Panc1 (cell line): ENCODE results near the gene SAMD9L. TPM values are rescaled to one million over a fixed set of nuclear protein-coding genes. Genes with fewer than 3 reads are reported as not detected.

Experiments used
- ATAC-seq: fragments of 200-7000 bp; cut with Tn5 transposase; 2 replicates; pipeline ENCODE4 v1.9.1; 2020; ENCODE audit warnings: mild to moderate bottlenecking, moderate library complexity
- BruUV-seq: library from RNA; stranded (reverse); fragments of 400-500 nt; replicated peaks from 2 replicates; lab custom pipeline; 2021; lab: Mats Ljungman, UMichigan
- CTCF ChIA-PET: fragments of 300-600 bp; sonication (Branson Sonifier 250); formaldehyde crosslinking; loops from one replicate; lab custom pipeline; 2022; ENCODE audit warnings: antibody characterized with exemption; lab: Charles Lee
- POLR2A ChIA-PET: fragments of 300-600 bp; sonication (Branson Sonifier 250); formaldehyde crosslinking; loops from one replicate; lab custom pipeline; 2022; ENCODE audit warnings: antibody characterized with exemption; lab: Charles Lee
- DNase-seq: peaks from one replicate; pipeline ENCODE4 v3.0.0-alpha.2; 2010; ENCODE audit warnings: low read depth, low spot score
- H3K27ac ChIP-seq: 2 replicates; pipeline ENCODE4 v1.5.1; 2011; ENCODE audit warnings: mild to moderate bottlenecking, low read length, inconsistent platforms
- H3K27me3 ChIP-seq: fragments of 200-500 bp; sonication (Bioruptor generic); 2 replicates; pipeline ENCODE4 v1.6.0; 2014; ENCODE audit warnings: low read length, inconsistent platforms; ENCODE audit not compliant: control insufficient read depth, insufficient read depth
- H3K36me3 ChIP-seq: fragments of 200-500 bp; sonication (Bioruptor generic); 2 replicates; pipeline ENCODE4 v1.5.1; 2014; ENCODE audit warnings: inconsistent platforms, mild to moderate bottlenecking, low read length, moderate library complexity; ENCODE audit not compliant: control insufficient read depth, insufficient read depth
- H3K4me1 ChIP-seq: 2 replicates; pipeline ENCODE4 v1.5.1; 2011; ENCODE audit warnings: inconsistent platforms, mild to moderate bottlenecking, low read length, moderate library complexity; ENCODE audit not compliant: control insufficient read depth, insufficient read depth
- H3K4me3 ChIP-seq, 2 experiments: 2 replicates each; pipeline ENCODE4 v1.5.1; 2011 to 2012; ENCODE audit warnings: low read depth in 2 of 2, low read length in 2 of 2, mild to moderate bottlenecking in 2 of 2, inconsistent platforms in 1 of 2, moderate library complexity in 1 of 2
- H3K9me3 ChIP-seq: fragments of 200-500 bp; sonication (Bioruptor generic); 2 replicates; pipeline ENCODE4 v1.5.1; 2014; ENCODE audit warnings: low read depth, mild to moderate bottlenecking, inconsistent platforms, low read length, moderate library complexity; ENCODE audit not compliant: control insufficient read depth, insufficient read depth
- CTCF ChIP-seq: fragments of 450-650 bp; IDR thresholded peaks from 2 replicates; pipeline ENCODE4 v1.5.1; 2017; ENCODE audit warnings: mild to moderate bottlenecking
- POLR2AphosphoS5 ChIP-seq: IDR thresholded peaks from 2 replicates; pipeline ENCODE4 v1.6.1; 2012; ENCODE audit warnings: mild to moderate bottlenecking, low read depth, low read length, moderate library complexity
- SIN3A ChIP-seq: IDR thresholded peaks from 2 replicates; pipeline ENCODE4 v1.6.1; 2012; ENCODE audit warnings: low read depth, mild to moderate bottlenecking, low read length, moderate library complexity, borderline replicate concordance; ENCODE audit not compliant: insufficient read depth
- TCF7L2 ChIP-seq: IDR thresholded peaks from 2 replicates; pipeline ENCODE4 v1.6.1; 2011; ENCODE audit warnings: mild to moderate bottlenecking, low read depth, low read length, inconsistent platforms
- in situ Hi-C: cut with HindIII; loops from 2 replicates; pipeline ENCODE4 v1.10.0; 2016; ENCODE audit warnings: low sequenced_read_pairs, low pct_unique_long_range_greater_than_20kb
- intact Hi-C: fragments of 100-400 bp; cut with micrococcal nuclease; formaldehyde crosslinking; loops from one replicate; pipeline ENCODE4 v1.10.0; 2022; ENCODE audit not compliant: unreplicated experiment
- total RNA-seq: library from RNA; stranded (reverse); gene quantifications from one replicate; pipeline ENCODE4 v1.2.1, GENCODE V29; 2021; ENCODE audit not compliant: unreplicated experiment
- TF ChIP-seq, protein P1 (sequence below), 2 experiments: IDR thresholded peaks; 2 replicates each; pipeline ENCODE4 v1.6.1; 2011 to 2012; ENCODE audit warnings: low read depth in 2 of 2, control low read depth in 1 of 2, low read length in 1 of 2, mild to moderate bottlenecking in 1 of 2, moderate library complexity in 1 of 2; ENCODE audit not compliant: insufficient read depth in 1 of 2

Gene SAMD9L
- total RNA-seq, 1 experiment from 2014 or later, result 1.3 TPM

DNA sequence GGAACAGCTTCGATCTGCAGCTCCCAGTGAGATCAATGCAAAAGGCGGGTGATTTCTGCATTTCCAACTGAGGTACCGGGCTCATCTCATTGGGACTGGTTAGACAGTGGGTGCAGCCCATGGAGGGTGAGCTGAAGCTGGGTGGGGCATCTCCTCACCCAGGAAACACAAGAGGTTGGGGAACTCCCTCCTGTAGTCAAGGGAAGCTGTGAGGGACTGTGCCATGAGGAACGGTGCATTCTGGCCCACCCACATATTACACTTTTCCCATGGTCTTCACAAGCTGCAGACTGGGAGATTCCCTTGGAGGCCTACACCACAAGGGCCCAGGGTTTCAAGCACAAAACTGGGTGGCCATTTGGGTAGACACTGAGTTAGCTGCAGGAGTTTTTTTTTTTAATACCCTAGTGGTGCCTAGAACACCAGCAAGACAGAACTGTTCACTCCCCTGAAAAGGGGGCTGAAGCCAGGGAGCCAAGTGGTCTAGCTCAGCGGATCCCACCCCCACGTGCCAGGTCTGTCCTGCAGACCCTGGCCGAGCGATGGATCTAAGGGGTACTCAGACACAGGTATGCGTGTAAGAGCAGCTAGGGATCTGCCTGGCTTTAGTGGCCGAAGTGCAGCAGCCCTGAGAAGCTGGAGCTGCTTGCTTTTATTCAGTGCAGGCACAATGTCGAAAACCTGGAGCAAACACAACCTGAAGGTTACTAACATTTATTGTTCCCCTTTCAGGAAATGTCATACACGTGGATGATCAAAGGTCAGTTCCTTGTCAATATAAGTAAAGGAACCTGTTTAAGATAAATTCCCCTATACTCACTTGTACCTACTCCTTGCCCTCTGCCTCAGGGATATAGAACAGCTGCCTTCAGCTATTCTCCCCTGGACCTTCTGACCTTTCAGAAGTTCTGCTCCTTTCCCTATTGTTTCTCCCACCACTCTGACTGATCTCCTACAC, 27.3 kb downstream of the SAMD9L start:
- ChIA-PET POLR2A (no interaction called here), CTCF (no interaction called here)
- ATAC-seq (no peak), DNase-seq (no peak)
- TF ChIP-seq SIN3A, result no peak
- TF ChIP-seq CTCF, result no peak
- TF ChIP-seq POLR2AphosphoS5, result no peak
- no peak for TF ChIP-seq TCF7L2
- TF ChIP-seq, protein P1, sequence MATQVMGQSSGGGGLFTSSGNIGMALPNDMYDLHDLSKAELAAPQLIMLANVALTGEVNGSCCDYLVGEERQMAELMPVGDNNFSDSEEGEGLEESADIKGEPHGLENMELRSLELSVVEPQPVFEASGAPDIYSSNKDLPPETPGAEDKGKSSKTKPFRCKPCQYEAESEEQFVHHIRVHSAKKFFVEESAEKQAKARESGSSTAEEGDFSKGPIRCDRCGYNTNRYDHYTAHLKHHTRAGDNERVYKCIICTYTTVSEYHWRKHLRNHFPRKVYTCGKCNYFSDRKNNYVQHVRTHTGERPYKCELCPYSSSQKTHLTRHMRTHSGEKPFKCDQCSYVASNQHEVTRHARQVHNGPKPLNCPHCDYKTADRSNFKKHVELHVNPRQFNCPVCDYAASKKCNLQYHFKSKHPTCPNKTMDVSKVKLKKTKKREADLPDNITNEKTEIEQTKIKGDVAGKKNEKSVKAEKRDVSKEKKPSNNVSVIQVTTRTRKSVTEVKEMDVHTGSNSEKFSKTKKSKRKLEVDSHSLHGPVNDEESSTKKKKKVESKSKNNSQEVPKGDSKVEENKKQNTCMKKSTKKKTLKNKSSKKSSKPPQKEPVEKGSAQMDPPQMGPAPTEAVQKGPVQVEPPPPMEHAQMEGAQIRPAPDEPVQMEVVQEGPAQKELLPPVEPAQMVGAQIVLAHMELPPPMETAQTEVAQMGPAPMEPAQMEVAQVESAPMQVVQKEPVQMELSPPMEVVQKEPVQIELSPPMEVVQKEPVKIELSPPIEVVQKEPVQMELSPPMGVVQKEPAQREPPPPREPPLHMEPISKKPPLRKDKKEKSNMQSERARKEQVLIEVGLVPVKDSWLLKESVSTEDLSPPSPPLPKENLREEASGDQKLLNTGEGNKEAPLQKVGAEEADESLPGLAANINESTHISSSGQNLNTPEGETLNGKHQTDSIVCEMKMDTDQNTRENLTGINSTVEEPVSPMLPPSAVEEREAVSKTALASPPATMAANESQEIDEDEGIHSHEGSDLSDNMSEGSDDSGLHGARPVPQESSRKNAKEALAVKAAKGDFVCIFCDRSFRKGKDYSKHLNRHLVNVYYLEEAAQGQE (IDR thresholded peaks at IDR 0.05; ENCODE audit: insufficient read depth in 1 of 2, low read depth in 2 of 2, low read length in 1 of 2), result no peak
- H3K27me3 ChIP-seq, result no peaks in the 10 kb centered on the region
- H3K4me1 ChIP-seq, result peaks cover 20% of the 10 kb centered on the region
- no peaks in the 10 kb centered on the region for H3K9me3 ChIP-seq
- BruUV-seq, result no TSS peak
- H3K27ac ChIP-seq, result no peak overlapping the region
- in situ Hi-C loops, result no loop called here
- H3K36me3 ChIP-seq, result no peaks in the 10 kb centered on the region
- intact Hi-C loops, result no loop called here
- no peak overlapping the region for H3K4me3 ChIP-seq

GRCh38 chr7:93119191-93119905, 28.8 kb downstream of the SAMD9L start:
- Histone ChIP-seq H3K27ac (peak overlapping the region; percentile 87), H3K36me3 (no peaks in the 10 kb centered on the region), H3K4me1 (peaks cover 22% of the 10 kb centered on the region), H3K4me3 (peak overlapping the region in 1 of 2 experiments; percentile 14; a peak in 2 of 4 replicates), H3K27me3 (no peaks in the 10 kb centered on the region), H3K9me3 (no peaks in the 10 kb centered on the region)
- TF ChIP-seq, protein P1 (IDR thresholded peaks at IDR 0.05; ENCODE audit: insufficient read depth in 1 of 2, low read depth in 2 of 2, low read length in 1 of 2), result no peak
- TF ChIP-seq TCF7L2, result peak; percentile 37; the same call in 1 of the 2 replicates
- in situ Hi-C loops, result no loop called here
- no peak for DNase-seq
- ChIA-PET CTCF (no interaction called here), POLR2A (no interaction called here)
- intact Hi-C loops, result no loop called here
- peak; percentile 83 for ATAC-seq
- BruUV-seq, result no TSS peak
